OCI-LY7 (cell line): Measurements from ENCODE around the gene CDAN1. TPM values are rescaled to one million over a fixed set of nuclear protein-coding genes. Genes with fewer than 3 reads are reported as not detected.

Experiments used
- BruUV-seq: library from RNA; stranded (reverse); fragments of 400-500 nt; replicated peaks from 2 replicates; lab custom pipeline; 2021; lab: Mats Ljungman, UMichigan
- CTCF ChIA-PET: fragments of 300-600 bp; sonication (Branson Sonifier 250); formaldehyde crosslinking; loops from one replicate; lab custom pipeline; 2022; ENCODE audit warnings: antibody characterized with exemption; ENCODE audit not compliant: unreplicated experiment; lab: Charles Lee
- POLR2A ChIA-PET: fragments of 300-600 bp; sonication (Branson Sonifier 250); formaldehyde crosslinking; loops from one replicate; lab custom pipeline; 2022; ENCODE audit warnings: antibody characterized with exemption; lab: Charles Lee
- DNase-seq: peaks from one replicate; pipeline ENCODE4 v3.0.0-alpha.2; 2015; ENCODE audit warnings: low spot score
- H2AFZ ChIP-seq: fragments of 200-600 bp; sonication (generic), shearing (Covaris generic); 2 replicates; pipeline ENCODE4 v1.6.1; 2014; ENCODE audit warnings: mild to moderate bottlenecking, antibody characterized with exemption, low read length, moderate library complexity
- H3K27ac ChIP-seq: fragments of 200-600 bp; sonication (generic); 2 replicates; pipeline ENCODE4 v1.5.1; 2014; ENCODE audit warnings: mixed run types, low read depth, mild to moderate bottlenecking, moderate library complexity, low read length, inconsistent platforms; ENCODE audit not compliant: poor library complexity, severe bottlenecking
- H3K36me3 ChIP-seq: fragments of 200-600 bp; sonication (generic); 2 replicates; pipeline ENCODE4 v1.6.1; 2014; ENCODE audit warnings: mild to moderate bottlenecking, antibody characterized with exemption, low read length, moderate library complexity, mixed read lengths; ENCODE audit not compliant: insufficient read depth
- H3K4me1 ChIP-seq: fragments of 200-600 bp; sonication (generic); 2 replicates; pipeline ENCODE4 v1.5.1; 2014; ENCODE audit warnings: mild to moderate bottlenecking, low read length; ENCODE audit not compliant: insufficient read depth, poor library complexity, severe bottlenecking
- H3K4me2 ChIP-seq: fragments of 200-600 bp; sonication (generic); 2 replicates; pipeline ENCODE4 v1.6.1; 2014; ENCODE audit warnings: mild to moderate bottlenecking, low read length
- H3K4me3 ChIP-seq: fragments of 200-600 bp; sonication (generic); 2 replicates; pipeline ENCODE4 v1.5.1; 2014; ENCODE audit warnings: mild to moderate bottlenecking, low read depth, low read length; ENCODE audit not compliant: poor library complexity, severe bottlenecking
- H3K79me2 ChIP-seq: fragments of 200-600 bp; sonication (generic); 2 replicates; pipeline ENCODE4 v1.6.1; 2016; ENCODE audit warnings: low read depth, mild to moderate bottlenecking, low read length, moderate library complexity, mixed read lengths; ENCODE audit not compliant: insufficient read depth
- H3K9me2 ChIP-seq: fragments of 200-600 bp; sonication (generic); 2 replicates; pipeline ENCODE4 v1.6.1; 2016; ENCODE audit warnings: mild to moderate bottlenecking, low read length, mixed read lengths; ENCODE audit not compliant: insufficient read depth
- H3K9me3 ChIP-seq: fragments of 200-600 bp; sonication (generic); 2 replicates; pipeline ENCODE4 v1.6.1; 2014; ENCODE audit warnings: mild to moderate bottlenecking, mixed run types, low read length, mixed read lengths
- H4K20me1 ChIP-seq: fragments of 200-600 bp; sonication (generic); 2 replicates; pipeline ENCODE4 v1.6.1; 2014; ENCODE audit warnings: mild to moderate bottlenecking, antibody characterized with exemption, low read length, moderate library complexity, mixed read lengths; ENCODE audit not compliant: insufficient read depth
- CTCF ChIP-seq: fragments of 200-600 bp; sonication (generic); conservative IDR thresholded peaks from 2 replicates; pipeline ENCODE4 v1.5.1; 2014; ENCODE audit warnings: mild to moderate bottlenecking, antibody characterized with exemption, low read length, moderate library complexity, mixed read lengths
- EZH2phosphoT487 ChIP-seq: fragments of 200-600 bp; sonication (generic); IDR thresholded peaks from 2 replicates; pipeline ENCODE4 v1.6.1; 2018; ENCODE audit warnings: low read depth, borderline replicate concordance, mild to moderate bottlenecking, mixed run types, antibody characterized with exemption, low read length, moderate library complexity, mixed read lengths
- intact Hi-C: fragments of 100-400 bp; cut with micrococcal nuclease; formaldehyde crosslinking; loops from one replicate; pipeline ENCODE4 v1.10.0; 2022; ENCODE audit not compliant: unreplicated experiment
- total RNA-seq, 2 experiments: library from RNA; depleted of rRNA in 1 of 2; stranded (reverse); fragments of >200 nt in 1 of 2; shearing (Covaris generic) in 1 of 2; gene quantifications; 2 replicates each; pipeline ENCODE4 v1.2.3, GENCODE V29; 2014 to 2022

The CDAN1 gene
- total RNA-seq, 2 experiments from 2014 or later: 28.9 to 29.5 TPM

DNA sequence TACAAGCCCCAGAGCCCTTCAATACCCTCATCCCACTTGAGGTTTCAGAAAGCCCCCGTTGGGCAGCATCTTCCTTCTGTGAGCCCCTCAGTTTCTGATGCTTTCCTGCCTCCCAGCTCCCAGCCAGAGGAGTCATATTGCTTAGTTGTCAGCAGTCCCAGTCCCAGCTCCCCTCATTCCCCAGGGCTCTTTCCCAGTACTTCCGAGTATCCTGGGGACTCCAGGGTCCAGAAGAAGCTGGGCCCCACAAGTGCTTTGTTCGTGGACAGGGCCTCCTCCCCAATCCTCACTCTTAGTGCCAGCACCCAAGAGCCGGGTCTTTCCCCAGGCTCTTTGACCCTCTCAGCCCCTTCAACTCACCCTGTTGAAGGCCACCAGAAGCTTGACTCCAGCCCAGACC lies 43.9 kb downstream of the CDAN1 start:
- DNase-seq: no peak
- POLR2A ChIA-PET: no interaction called here

GRCh38 chr15:42692536-42692935 lies 44.4 kb downstream of the CDAN1 start:
- CTCF ChIA-PET: no interaction called here
- Histone ChIP-seq H2AFZ (no peak overlapping the region), H3K9me2 (no peaks in the 10 kb centered on the region), H3K9me3 (no peaks in the 10 kb centered on the region), H3K36me3 (peaks cover 3% of the 10 kb centered on the region; the same call in 1 of the 2 replicates), H3K4me3 (no peak overlapping the region), H3K79me2 (no peaks in the 10 kb centered on the region), H3K4me2 (no peak overlapping the region), H4K20me1 (no peaks in the 10 kb centered on the region), H3K4me1 (no peaks in the 10 kb centered on the region), H3K27ac (no peak overlapping the region)
- no peak for TF ChIP-seq CTCF
- no peak for TF ChIP-seq EZH2phosphoT487
- no peak for DNase-seq
- BruUV-seq: no TSS peak
- POLR2A ChIA-PET: no interaction called here
- intact Hi-C loops: no loop called here

More for the DNA sequence above, 43.9 kb downstream of the CDAN1 start:
- H3K4me1 ChIP-seq: no peaks in the 10 kb centered on the region
- H3K4me3 ChIP-seq: no peak overlapping the region
- peaks cover 6% of the 10 kb centered on the region for H3K36me3 ChIP-seq
- intact Hi-C loops: no loop called here
- H2AFZ ChIP-seq: no peak overlapping the region
- BruUV-seq: no TSS peak
- TF ChIP-seq CTCF (no peak), EZH2phosphoT487 (no peak)
- no peaks in the 10 kb centered on the region for H3K79me2 ChIP-seq
- no peaks in the 10 kb centered on the region for H3K9me2 ChIP-seq
- H4K20me1 ChIP-seq: no peaks in the 10 kb centered on the region
- no peaks in the 10 kb centered on the region for H3K9me3 ChIP-seq
- H3K27ac ChIP-seq: no peak overlapping the region
- H3K4me2 ChIP-seq: no peak overlapping the region
- CTCF ChIA-PET: no interaction called here

GRCh38 chr15:42691770-42692169 lies 45.2 kb downstream of the CDAN1 start:
- Histone ChIP-seq H3K4me1 (no peaks in the 10 kb centered on the region), H3K27ac (no peak overlapping the region), H3K4me2 (no peak overlapping the region), H3K9me3 (no peaks in the 10 kb centered on the region), H3K79me2 (no peaks in the 10 kb centered on the region), H3K9me2 (no peaks in the 10 kb centered on the region), H2AFZ (no peak overlapping the region), H3K36me3 (peaks cover 9% of the 10 kb centered on the region), H3K4me3 (no peak overlapping the region), H4K20me1 (no peaks in the 10 kb centered on the region)
- POLR2A ChIA-PET: no interaction called here
- TF ChIP-seq EZH2phosphoT487 (no peak), CTCF (no peak)
- no peak for DNase-seq
- no TSS peak for BruUV-seq
- CTCF ChIA-PET: no interaction called here
- intact Hi-C loops: no loop called here
